ENCODE measurements around the gene IQSEC1. TPM values are rescaled to one million over a fixed set of nuclear protein-coding genes. Genes with fewer than 3 reads are reported as not detected.

The IQSEC1 gene
- total and polyA plus RNA-seq, 2 of the 8 experiments (the other 6 are each of a cell fraction or from before 2014, with no cell fraction given): 6.8 to 28.8 TPM

GRCh38 chr3:13053420-13053819, 19.8 kb downstream of the IQSEC1 start (continued):
- TF ChIP-seq CHD7 (IDR thresholded peaks at IDR 0.05; ENCODE audit: insufficient replicate concordance, low read length): no peak
- TF ChIP-seq JUND (IDR thresholded peaks at IDR 0.05; ENCODE audit: low read length): no peak
- TF ChIP-seq SAP30 (IDR thresholded peaks at IDR 0.05; ENCODE audit: insufficient read depth, insufficient replicate concordance, low read length): no peak
- TF ChIP-seq E2F6 (IDR thresholded peaks at IDR 0.05): no peak
- no peak for TF ChIP-seq RBBP5 (IDR thresholded peaks at IDR 0.05; ENCODE audit: borderline replicate concordance, low read depth, low read length)
- no peak for TF ChIP-seq BACH1 (IDR thresholded peaks at IDR 0.05; ENCODE audit: low read length)
- TF ChIP-seq POLR2AphosphoS5 (IDR thresholded peaks at IDR 0.05; ENCODE audit: low read depth, low read length): no peak
- no peak for TF ChIP-seq ATF2 (IDR thresholded peaks at IDR 0.05; ENCODE audit: low read length)
- TF ChIP-seq SIRT6 (IDR thresholded peaks at IDR 0.05; ENCODE audit: low read length): no peak
- no peak for TF ChIP-seq TAF7 (optimal IDR thresholded peaks at IDR 0.05; ENCODE audit: borderline replicate concordance, low read depth, low read length)
